ENCODE measurements around the gene UHRF1. TPM values are rescaled to one million over a fixed set of nuclear protein-coding genes. Genes with fewer than 3 reads are reported as not detected.
"Not testable (repeated sequence)": the region's sequence is repeated elsewhere in the genome, so short reads cannot be mapped to it uniquely, and the experiment has no call there.

Gene UHRF1
- total and polyA plus RNA-seq, 4 donors, result 0.06 to 57.4 (median 0.73) TPM

GRCh38 chr19:4952945-4953344 is 43.6 kb downstream of the UHRF1 start:
- H3K27ac ChIP-seq (ENCODE audit: low read depth in 1 of 2, low read length in 2 of 2), result no peak overlapping the region
- no peaks in the 10 kb centered on the region for H3K27me3 ChIP-seq (ENCODE audit: control insufficient read depth in 4 of 4, insufficient read depth in 4 of 4, low read length in 3 of 4)
- TF ChIP-seq SP1 (IDR thresholded peaks at IDR 0.05), result no peak
- TF ChIP-seq RXRA (IDR thresholded peaks at IDR 0.05), result no peak
- no peak for TF ChIP-seq FOXA1 (IDR thresholded peaks at IDR 0.05)
- TF ChIP-seq HNF4A (conservative IDR thresholded peaks at IDR 0.05), result no peak
- no peak for TF ChIP-seq RAD21 (IDR thresholded peaks at IDR 0.05)
- no peak for TF ChIP-seq ATF3 (IDR thresholded peaks at IDR 0.05)
- TF ChIP-seq JUND (IDR thresholded peaks at IDR 0.05), result no peak
- no peak for TF ChIP-seq REST (IDR thresholded peaks at IDR 0.05)
- TF ChIP-seq CTCF (IDR thresholded peaks at IDR 0.05; ENCODE audit: low read depth, low read length, missing input control), result no peak
- TF ChIP-seq HNF4G (IDR thresholded peaks at IDR 0.05), result no peak
- no peak for TF ChIP-seq NR2F2 (IDR thresholded peaks at IDR 0.05)
- TF ChIP-seq MAX (IDR thresholded peaks at IDR 0.05), result no peak
- no peak for TF ChIP-seq FOXA2 (IDR thresholded peaks at IDR 0.05)
- no peak for TF ChIP-seq TAF1 (conservative IDR thresholded peaks at IDR 0.05)
- TF ChIP-seq YY1 (IDR thresholded peaks at IDR 0.05), result no peak
- no peak for TF ChIP-seq GABPA (IDR thresholded peaks at IDR 0.05 in 1 of 2, conservative IDR thresholded peaks at IDR 0.05 in 1 of 2)
- no peak for TF ChIP-seq EGR1 (IDR thresholded peaks at IDR 0.05; ENCODE audit: low read depth in 2 of 2)
- no peaks in the 10 kb centered on the region for H3K36me3 ChIP-seq (ENCODE audit: control insufficient read depth in 4 of 4, insufficient read depth in 3 of 4, low read depth in 1 of 4, low read length in 3 of 4)
- 96% methylated on average over 18 of the region's 18 CpGs for WGBS
- no peak for DNase-seq (ENCODE audit: low spot score)
- no peaks in the 10 kb centered on the region for H3K9me3 ChIP-seq (ENCODE audit: control insufficient read depth in 4 of 4, low read length in 3 of 4)
- no peak overlapping the region for H3K4me3 ChIP-seq (ENCODE audit: low read depth in 1 of 3, low read length in 3 of 3)
- H3K9ac ChIP-seq (ENCODE audit: low read depth in 1 of 2, low read length in 2 of 2), result no peak overlapping the region
- H3K4me1 ChIP-seq (ENCODE audit: control insufficient read depth in 4 of 4, insufficient read depth in 4 of 4, low read length in 3 of 4), result no peaks in the 10 kb centered on the region

GRCh38 chr19:4954320-4955149 is 45.2 kb downstream of the UHRF1 start:
- H3K4me3 ChIP-seq (ENCODE audit: low read depth in 1 of 3, low read length in 3 of 3); DNase-seq (ENCODE audit: low spot score); H3K36me3 ChIP-seq (ENCODE audit: control insufficient read depth in 4 of 4, insufficient read depth in 3 of 4, low read depth in 1 of 4, low read length in 3 of 4); H3K27me3 ChIP-seq (ENCODE audit: control insufficient read depth in 4 of 4, insufficient read depth in 4 of 4, low read length in 3 of 4); H3K9ac ChIP-seq (ENCODE audit: low read depth in 1 of 2, low read length in 2 of 2); H3K27ac ChIP-seq (ENCODE audit: low read depth in 1 of 2, low read length in 2 of 2); H3K9me3 ChIP-seq (ENCODE audit: control insufficient read depth in 4 of 4, low read length in 3 of 4); H3K4me1 ChIP-seq (ENCODE audit: control insufficient read depth in 4 of 4, insufficient read depth in 4 of 4, low read length in 3 of 4): not testable (repeated sequence)
- 95% methylated on average over 46 of the region's 46 CpGs for WGBS
